DOHH2 (cell line): Measurements from ENCODE around the gene COL9A3.

Experiments
- H3F3A ChIP-seq: fragments of 200-600 bp; sonication (generic), shearing (Covaris generic); 2 replicates; pipeline ENCODE4 v1.6.0; 2016; ENCODE audit warnings: antibody characterized with exemption, mild to moderate bottlenecking; ENCODE audit not compliant: control insufficient read depth, insufficient read depth
- H3K27ac ChIP-seq: fragments of 200-600 bp; sonication (generic); 2 replicates; pipeline ENCODE4 v1.5.1; 2014; ENCODE audit warnings: low read depth, mild to moderate bottlenecking, low read length, moderate library complexity
- H3K27me3 ChIP-seq: fragments of 200-600 bp; sonication (generic); 2 replicates; pipeline ENCODE4 v1.6.1; 2014; ENCODE audit warnings: mild to moderate bottlenecking, low read length, mixed read lengths; ENCODE audit not compliant: control insufficient read depth
- H3K36me3 ChIP-seq: fragments of 200-600 bp; sonication (generic); 2 replicates; pipeline ENCODE4 v1.6.1; 2014; ENCODE audit warnings: mild to moderate bottlenecking, low read length, moderate library complexity, mixed read lengths; ENCODE audit not compliant: control insufficient read depth
- H3K4me1 ChIP-seq: fragments of 200-600 bp; sonication (generic); 2 replicates; pipeline ENCODE4 v1.6.1; 2014; ENCODE audit warnings: mild to moderate bottlenecking, low read length, mixed read lengths; ENCODE audit not compliant: control insufficient read depth
- H3K4me2 ChIP-seq: fragments of 200-600 bp; sonication (generic); 2 replicates; pipeline ENCODE4 v1.6.0; 2014; ENCODE audit warnings: mild to moderate bottlenecking, low read length, moderate library complexity
- H3K4me3 ChIP-seq: fragments of 200-600 bp; sonication (generic); 2 replicates; pipeline ENCODE4 v1.5.1; 2014; ENCODE audit warnings: mild to moderate bottlenecking, low read length, mixed read lengths
- H3K79me2 ChIP-seq: fragments of 200-600 bp; sonication (generic); 2 replicates; pipeline ENCODE4 v1.6.1; 2014; ENCODE audit warnings: mild to moderate bottlenecking, low read length, mixed read lengths; ENCODE audit not compliant: control insufficient read depth
- H3K9me2 ChIP-seq: fragments of 200-600 bp; sonication (generic); replicated peaks from 2 replicates; pipeline ENCODE4 v1.6.1; 2014; ENCODE audit warnings: mild to moderate bottlenecking, low read length, mixed read lengths; ENCODE audit not compliant: control insufficient read depth
- H3K9me3 ChIP-seq: fragments of 200-600 bp; sonication (generic); 2 replicates; pipeline ENCODE4 v1.6.1; 2014; ENCODE audit warnings: antibody characterized with exemption, low read length, mixed read lengths; ENCODE audit not compliant: control insufficient read depth, insufficient read depth
- H4K20me1 ChIP-seq: fragments of 200-600 bp; sonication (generic); 2 replicates; pipeline ENCODE4 v1.6.0; 2014; ENCODE audit warnings: low read depth, mild to moderate bottlenecking, antibody characterized with exemption, low read length, moderate library complexity; ENCODE audit not compliant: control insufficient read depth, insufficient read depth
- EZH2phosphoT487 ChIP-seq: fragments of 200-600 bp; sonication (generic); IDR thresholded peaks from 2 replicates; pipeline ENCODE4 v1.6.1; 2017; ENCODE audit warnings: borderline replicate concordance, mild to moderate bottlenecking, antibody characterized with exemption, low read length, moderate library complexity, mixed read lengths
- TF ChIP-seq, protein P1 (sequence below): fragments of 200-600 bp; sonication (generic); IDR thresholded peaks from one replicate; pipeline ENCODE4 v1.5.1; 2014; ENCODE audit warnings: antibody characterized with exemption, mild to moderate bottlenecking, low read depth, low read length; ENCODE audit not compliant: poor library complexity, severe bottlenecking

Gene COL9A3

GRCh38 chr20:62826646-62827310 is 9.9 kb downstream of the COL9A3 start:
- Histone ChIP-seq H3K4me3 (no peak overlapping the region), H3K27ac (no peak overlapping the region), H3K4me2 (no peak overlapping the region), H3K4me1 (peaks cover 21% of the 10 kb centered on the region), H3K27me3 (peaks cover 5% of the 10 kb centered on the region; the same call in 1 of the 2 replicates), H3K79me2 (no peaks in the 10 kb centered on the region), H3K36me3 (no peaks in the 10 kb centered on the region), H3K9me3 (no peaks in the 10 kb centered on the region), H4K20me1 (no peaks in the 10 kb centered on the region), H3K9me2 (no peaks in the 10 kb centered on the region), H3F3A (peaks cover 3% of the 10 kb centered on the region; the same call in 1 of the 2 replicates)
- no peak for TF ChIP-seq EZH2phosphoT487
- TF ChIP-seq, protein P1, sequence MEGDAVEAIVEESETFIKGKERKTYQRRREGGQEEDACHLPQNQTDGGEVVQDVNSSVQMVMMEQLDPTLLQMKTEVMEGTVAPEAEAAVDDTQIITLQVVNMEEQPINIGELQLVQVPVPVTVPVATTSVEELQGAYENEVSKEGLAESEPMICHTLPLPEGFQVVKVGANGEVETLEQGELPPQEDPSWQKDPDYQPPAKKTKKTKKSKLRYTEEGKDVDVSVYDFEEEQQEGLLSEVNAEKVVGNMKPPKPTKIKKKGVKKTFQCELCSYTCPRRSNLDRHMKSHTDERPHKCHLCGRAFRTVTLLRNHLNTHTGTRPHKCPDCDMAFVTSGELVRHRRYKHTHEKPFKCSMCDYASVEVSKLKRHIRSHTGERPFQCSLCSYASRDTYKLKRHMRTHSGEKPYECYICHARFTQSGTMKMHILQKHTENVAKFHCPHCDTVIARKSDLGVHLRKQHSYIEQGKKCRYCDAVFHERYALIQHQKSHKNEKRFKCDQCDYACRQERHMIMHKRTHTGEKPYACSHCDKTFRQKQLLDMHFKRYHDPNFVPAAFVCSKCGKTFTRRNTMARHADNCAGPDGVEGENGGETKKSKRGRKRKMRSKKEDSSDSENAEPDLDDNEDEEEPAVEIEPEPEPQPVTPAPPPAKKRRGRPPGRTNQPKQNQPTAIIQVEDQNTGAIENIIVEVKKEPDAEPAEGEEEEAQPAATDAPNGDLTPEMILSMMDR: no peak

- no peak overlapping the region for H3K4me2 ChIP-seq
- H3K79me2 ChIP-seq: no peaks in the 10 kb centered on the region
- H3F3A ChIP-seq: peaks cover 3% of the 10 kb centered on the region; the same call in 1 of the 2 replicates
- no peak overlapping the region for H3K27ac ChIP-seq
- no peak overlapping the region for H3K4me3 ChIP-seq
- no peaks in the 10 kb centered on the region for H4K20me1 ChIP-seq
- peaks cover 28% of the 10 kb centered on the region for H3K4me1 ChIP-seq
- TF ChIP-seq EZH2phosphoT487: no peak
- TF ChIP-seq, protein P1: no peak
- H3K9me2 ChIP-seq: no peaks in the 10 kb centered on the region
- H3K9me3 ChIP-seq: no peaks in the 10 kb centered on the region
- H3K36me3 ChIP-seq: no peaks in the 10 kb centered on the region
- H3K27me3 ChIP-seq: peaks cover 5% of the 10 kb centered on the region; the same call in 1 of the 2 replicates
These were observed 10.6 kb downstream of the COL9A3 start for GRCh38 chr20:62827311-62828038.

- no peak overlapping the region for H3K4me2 ChIP-seq
- H4K20me1 ChIP-seq: no peaks in the 10 kb centered on the region
- H3K4me1 ChIP-seq: peaks cover 33% of the 10 kb centered on the region
- peaks cover 5% of the 10 kb centered on the region; the same call in 1 of the 2 replicates for H3K27me3 ChIP-seq
- H3K79me2 ChIP-seq: no peaks in the 10 kb centered on the region
- no peaks in the 10 kb centered on the region for H3K9me2 ChIP-seq
- no peak overlapping the region for H3K27ac ChIP-seq
- H3K4me3 ChIP-seq: no peak overlapping the region
- peaks cover 1% of the 10 kb centered on the region; the same call in 1 of the 2 replicates for H3F3A ChIP-seq
- H3K36me3 ChIP-seq: no peaks in the 10 kb centered on the region
- TF ChIP-seq, protein P1: no peak
- no peak for TF ChIP-seq EZH2phosphoT487
- H3K9me3 ChIP-seq: no peaks in the 10 kb centered on the region
These were observed 11.2 kb downstream of the COL9A3 start for GRCh38 chr20:62828051-62828450.
